ENCODE data around the gene SLC41A3.

DNA sequence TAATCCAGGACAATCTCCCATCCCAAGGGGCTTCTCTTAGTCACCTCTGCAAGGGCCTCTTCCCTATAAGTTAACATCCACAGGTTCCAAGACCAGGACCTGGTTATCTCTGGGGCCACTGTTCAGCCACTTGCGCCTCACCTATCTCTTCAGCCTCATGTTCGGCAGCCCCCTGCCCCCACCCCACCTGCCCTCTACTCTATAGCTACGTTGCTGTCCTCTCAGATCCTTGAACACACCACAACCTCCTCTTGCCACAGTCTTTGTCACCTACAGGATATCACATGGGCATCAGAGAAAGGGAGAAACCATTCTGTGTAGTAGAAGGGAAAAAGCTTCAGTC, 33.9 kb downstream of the SLC41A3 start:
- TF ChIP-seq CTCF (IDR thresholded peaks at IDR 0.05) = no peak
- no peak for TF ChIP-seq POLR2A (IDR thresholded peaks at IDR 0.05)

Data from heart left ventricle (tissue), 13 donors.